K562 (cell line): Measurements from ENCODE around the gene CLDN7. TPM values are rescaled to one million over a fixed set of nuclear protein-coding genes. Genes with fewer than 3 reads are reported as not detected.
A peak's percentile ranks its signal among the peaks of the same experiment; 100 is the strongest.

Experiments used
- EGR1 ChIP-seq: fragments of 450-650 bp; conservative IDR thresholded peaks from 2 replicates; pipeline ENCODE4 v1.6.1; 2017; ENCODE audit warnings: mild to moderate bottlenecking
- ELF4 ChIP-seq: fragments of 450-650 bp; formaldehyde crosslinking; IDR thresholded peaks from 2 replicates; pipeline ENCODE4 v1.4.0; 2022; ENCODE audit warnings: missing genetic modification characterization
- EP300 ChIP-seq: IDR thresholded peaks from 2 replicates; pipeline ENCODE4 v1.6.1; 2012; ENCODE audit warnings: low read length, improper control_type of control experiment
- FOSL1 ChIP-seq: fragments of 200-800 bp; sonication (Bioruptor generic); conservative IDR thresholded peaks from 2 replicates; pipeline ENCODE4 v1.6.1; 2016; ENCODE audit warnings: missing genetic modification characterization, missing compliant biosample characterization
- GABPA ChIP-seq: fragments of 200-800 bp; sonication (Bioruptor generic); conservative IDR thresholded peaks from 2 replicates; pipeline ENCODE4 v1.6.1; 2016; ENCODE audit warnings: low read depth, missing genetic modification characterization, missing compliant biosample characterization
- HEY1 ChIP-seq: fragments of 250-450 bp; sonication (Bioruptor Pico); IDR thresholded peaks from 2 replicates; pipeline ENCODE4 v1.5.0; 2020; ENCODE audit warnings: mild to moderate bottlenecking, moderate library complexity, borderline replicate concordance
- HMG20B ChIP-seq: fragments of 250-450 bp; sonication (Bioruptor Pico); IDR thresholded peaks from 2 replicates; pipeline ENCODE4 v1.5.0; 2021; ENCODE audit warnings: mild to moderate bottlenecking
- JUND ChIP-seq, 2 experiments: IDR thresholded peaks; 2 replicates in 1 of 2; 3 replicates in 1 of 2; pipeline ENCODE4 v1.6.1; 2011; ENCODE audit warnings: borderline replicate concordance in 2 of 2, low read depth in 2 of 2, low read length in 2 of 2, improper control_type of control experiment in 1 of 2, missing biosample characterization in 1 of 2, missing genetic modification characterization in 1 of 2, missing genetic modification reagents in 1 of 2
- MXI1 ChIP-seq: IDR thresholded peaks from 2 replicates; pipeline ENCODE4 v1.6.1; 2011; ENCODE audit warnings: low read depth, mild to moderate bottlenecking, improper control_type of control experiment, low read length
- NCOA4 ChIP-seq: fragments of 450-650 bp; IDR thresholded peaks from 2 replicates; pipeline ENCODE4 v1.6.1; 2018; ENCODE audit warnings: mild to moderate bottlenecking; ENCODE audit not compliant: partially characterized antibody
- PHF8 ChIP-seq: fragments of 200-600 bp; sonication (generic); IDR thresholded peaks from 2 replicates; pipeline ENCODE4 v1.6.1; 2012; ENCODE audit warnings: mixed run types, mild to moderate bottlenecking, inconsistent platforms, low read length, moderate library complexity, borderline replicate concordance
- POLR2B ChIP-seq: fragments of 450-650 bp; IDR thresholded peaks from 2 replicates; pipeline ENCODE4 v1.6.1; 2018; ENCODE audit warnings: low read depth; ENCODE audit not compliant: partially characterized antibody
- POLR2H ChIP-seq: IDR thresholded peaks from 2 replicates; pipeline ENCODE4 v1.6.1; 2016; ENCODE audit warnings: missing genetic modification characterization, low read depth, mild to moderate bottlenecking, control low read depth, missing compliant biosample characterization, moderate library complexity
- RBFOX2 ChIP-seq: fragments of 200-400 bp; formaldehyde crosslinking; IDR thresholded peaks from 2 replicates; pipeline ENCODE4 v1.6.1; 2017; ENCODE audit warnings: low read depth, mild to moderate bottlenecking, low read length, moderate library complexity
- RNF2 ChIP-seq: sonication (generic); IDR thresholded peaks from 2 replicates; pipeline ENCODE4 v1.6.1; 2016
- SAP30 ChIP-seq: fragments of 200-600 bp; sonication (generic); IDR thresholded peaks from 2 replicates; pipeline ENCODE4 v1.6.1; 2012; ENCODE audit warnings: borderline replicate concordance, low read depth, mild to moderate bottlenecking, moderate library complexity, low read length, control low read depth, inconsistent platforms; ENCODE audit not compliant: insufficient read depth, poor library complexity, severe bottlenecking
- TBP ChIP-seq: optimal IDR thresholded peaks from 2 replicates; pipeline ENCODE3; 2011; ENCODE audit warnings: low read depth, low read length, improper control_type of control experiment
- YY1 ChIP-seq, 3 experiments: IDR thresholded peaks; 2 replicates each; pipeline ENCODE4 v1.6.1; 2011; ENCODE audit warnings: low read length in 2 of 3, mild to moderate bottlenecking in 2 of 3, moderate library complexity in 2 of 3, borderline replicate concordance in 1 of 3, control low read depth in 1 of 3, low read depth in 1 of 3; ENCODE audit not compliant: insufficient read depth in 3 of 3, insufficient replicate concordance in 2 of 3, control insufficient read depth in 1 of 3, insufficient read length in 1 of 3; ENCODE audit errors: extremely low read depth in 1 of 3
- polyA plus RNA-seq, 8 experiments: library from polyadenylated mRNA; depleted of rRNA in 4 of 8; stranded (reverse) in 5 of 8; unstranded in 3 of 8; fragments of >200 nt; fragmentation: Nextera tagmentation in 2 of 8; fragmentation: Illumina TruSeq in 1 of 8; extraction: Ambion mirVana in 2 of 8; extraction: Trizol in 1 of 8; gene quantifications; 2 replicates each; pipeline versions ENCODE4 v1.2.1 to v1.2.3, GENCODE V29; 2011 to 2014; ENCODE audit warnings: inconsistent platforms in 1 of 8, missing spikeins in 1 of 8
- total RNA-seq, 7 experiments: library from RNA; depleted of rRNA in 6 of 7; stranded (reverse); fragments of >200 nt in 6 of 7; fragmentation: Illumina TruSeq in 2 of 7; extraction: Trizol in 2 of 7; gene quantifications; 2 replicates each; pipeline versions ENCODE4 v1.2.1 to v1.2.3, GENCODE V29; 2011 to 2021; ENCODE audit warnings: low replicate concordance in 1 of 7
- TF ChIP-seq, protein P1 (sequence below): sonication (generic); formaldehyde crosslinking; IDR thresholded peaks from 2 replicates; pipeline ENCODE4 v1.8.1; 2023; ENCODE audit warnings: missing genetic modification reagents, mild to moderate bottlenecking, borderline replicate concordance
- TF ChIP-seq, protein P2 (sequence below): sonication (generic); formaldehyde crosslinking; IDR thresholded peaks from 2 replicates; pipeline ENCODE4 v1.8.0; 2022; ENCODE audit warnings: missing genetic modification reagents, mild to moderate bottlenecking, moderate library complexity, borderline replicate concordance

Gene CLDN7
- total and polyA plus RNA-seq, 9 of the 15 experiments (the other 6 are each of a cell fraction or from before 2014, with no cell fraction given): 2.2 to 14.5 (median 7.6) TPM

DNA sequence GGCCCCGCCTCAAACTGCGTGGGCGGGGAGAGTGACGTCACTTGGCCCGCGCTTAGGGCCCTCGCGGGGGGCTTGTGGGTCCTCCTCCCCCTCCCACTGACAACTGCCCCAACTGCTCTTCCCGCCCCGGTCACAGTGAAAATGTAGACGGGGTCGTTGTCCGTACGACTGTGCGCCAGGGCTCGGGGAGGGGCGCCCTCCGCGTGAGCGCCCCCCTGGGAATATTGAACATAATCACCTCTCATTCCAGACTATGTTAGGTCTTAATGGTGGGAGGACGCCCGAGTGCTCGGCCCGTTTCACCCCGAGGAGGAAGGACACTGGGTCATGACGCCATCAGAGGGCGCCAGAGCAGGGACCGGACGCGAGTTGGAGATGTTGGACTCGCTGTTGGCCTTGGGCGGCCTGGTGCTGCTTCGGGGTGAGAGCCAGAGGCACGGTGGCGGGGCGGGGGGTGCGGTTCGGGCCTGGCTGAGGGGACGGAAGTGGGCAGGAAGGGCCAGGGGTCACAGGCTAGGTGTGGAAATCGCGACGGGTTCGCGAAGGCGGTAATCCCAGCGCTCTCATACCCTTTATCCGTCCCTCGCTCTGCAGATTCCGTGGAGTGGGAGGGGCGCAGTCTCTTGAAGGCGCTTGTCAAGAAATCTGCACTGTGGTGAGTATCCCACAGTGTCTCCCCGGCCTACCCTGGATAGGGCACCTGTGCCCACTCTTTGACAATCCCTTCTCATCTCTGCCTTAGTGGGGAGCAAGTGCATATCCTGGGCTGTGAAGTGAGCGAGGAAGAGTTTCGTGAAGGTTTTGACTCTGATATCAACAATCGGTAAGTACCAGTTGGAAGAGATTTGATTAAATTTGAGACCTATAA lies 9.9 kb downstream of the CLDN7 start, which contains the start of gene ELP5 (continued):
- TF ChIP-seq, protein P1, sequence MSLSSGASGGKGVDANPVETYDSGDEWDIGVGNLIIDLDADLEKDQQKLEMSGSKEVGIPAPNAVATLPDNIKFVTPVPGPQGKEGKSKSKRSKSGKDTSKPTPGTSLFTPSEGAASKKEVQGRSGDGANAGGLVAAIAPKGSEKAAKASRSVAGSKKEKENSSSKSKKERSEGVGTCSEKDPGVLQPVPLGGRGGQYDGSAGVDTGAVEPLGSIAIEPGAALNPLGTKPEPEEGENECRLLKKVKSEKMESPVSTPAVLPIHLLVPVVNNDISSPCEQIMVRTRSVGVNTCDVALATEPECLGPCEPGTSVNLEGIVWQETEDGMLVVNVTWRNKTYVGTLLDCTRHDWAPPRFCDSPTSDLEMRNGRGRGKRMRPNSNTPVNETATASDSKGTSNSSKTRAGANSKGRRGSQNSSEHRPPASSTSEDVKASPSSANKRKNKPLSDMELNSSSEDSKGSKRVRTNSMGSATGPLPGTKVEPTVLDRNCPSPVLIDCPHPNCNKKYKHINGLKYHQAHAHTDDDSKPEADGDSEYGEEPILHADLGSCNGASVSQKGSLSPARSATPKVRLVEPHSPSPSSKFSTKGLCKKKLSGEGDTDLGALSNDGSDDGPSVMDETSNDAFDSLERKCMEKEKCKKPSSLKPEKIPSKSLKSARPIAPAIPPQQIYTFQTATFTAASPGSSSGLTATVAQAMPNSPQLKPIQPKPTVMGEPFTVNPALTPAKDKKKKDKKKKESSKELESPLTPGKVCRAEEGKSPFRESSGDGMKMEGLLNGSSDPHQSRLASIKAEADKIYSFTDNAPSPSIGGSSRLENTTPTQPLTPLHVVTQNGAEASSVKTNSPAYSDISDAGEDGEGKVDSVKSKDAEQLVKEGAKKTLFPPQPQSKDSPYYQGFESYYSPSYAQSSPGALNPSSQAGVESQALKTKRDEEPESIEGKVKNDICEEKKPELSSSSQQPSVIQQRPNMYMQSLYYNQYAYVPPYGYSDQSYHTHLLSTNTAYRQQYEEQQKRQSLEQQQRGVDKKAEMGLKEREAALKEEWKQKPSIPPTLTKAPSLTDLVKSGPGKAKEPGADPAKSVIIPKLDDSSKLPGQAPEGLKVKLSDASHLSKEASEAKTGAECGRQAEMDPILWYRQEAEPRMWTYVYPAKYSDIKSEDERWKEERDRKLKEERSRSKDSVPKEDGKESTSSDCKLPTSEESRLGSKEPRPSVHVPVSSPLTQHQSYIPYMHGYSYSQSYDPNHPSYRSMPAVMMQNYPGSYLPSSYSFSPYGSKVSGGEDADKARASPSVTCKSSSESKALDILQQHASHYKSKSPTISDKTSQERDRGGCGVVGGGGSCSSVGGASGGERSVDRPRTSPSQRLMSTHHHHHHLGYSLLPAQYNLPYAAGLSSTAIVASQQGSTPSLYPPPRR (CRISPR knock-in tag): 0 out of 2 replicates have a peak, but pooled peaks have one; percentile 55
- TF ChIP-seq POLR2H (tag) (peak; percentile 88), HMG20B (no peak), SAP30 (peak; percentile 38), TBP (peak; percentile 62), PHF8 (peak; percentile 85), POLR2B (peak; percentile 62), EGR1 (peak; percentile 97), HEY1 (CRISPR knock-in tag) (no peak), YY1 (IDR thresholded peaks at IDR 0.05; ENCODE audit: borderline replicate concordance in 1 of 3, control insufficient read depth in 1 of 3, extremely low read depth in 1 of 3, insufficient read depth in 3 of 3, insufficient read length in 1 of 3, insufficient replicate concordance in 2 of 3, low read depth in 1 of 3, low read length in 2 of 3) (peak in 2 of 3 experiments; percentile 63 to 78), NCOA4 (no peak), JUND (IDR thresholded peaks at IDR 0.05; ENCODE audit: borderline replicate concordance, low read depth, low read length) (peak; percentile 84), JUND (tag; IDR thresholded peaks at IDR 0.05; ENCODE audit: borderline replicate concordance, low read depth, low read length) (peak; percentile 69; the same call in 2 of the 3 replicates), MXI1 (peak; percentile 51; the same call in 1 of the 2 replicates), RNF2 (peak; percentile 79), ELF4 (CRISPR knock-in tag) (no peak), FOSL1 (tag) (0 out of 2 replicates have a peak, but pooled peaks have one; percentile 10), GABPA (tag) (peak; percentile 84), EP300 (0 out of 2 replicates have a peak, but pooled peaks have one; percentile 1), RBFOX2 (peak; percentile 96)
- TF ChIP-seq, protein P2, sequence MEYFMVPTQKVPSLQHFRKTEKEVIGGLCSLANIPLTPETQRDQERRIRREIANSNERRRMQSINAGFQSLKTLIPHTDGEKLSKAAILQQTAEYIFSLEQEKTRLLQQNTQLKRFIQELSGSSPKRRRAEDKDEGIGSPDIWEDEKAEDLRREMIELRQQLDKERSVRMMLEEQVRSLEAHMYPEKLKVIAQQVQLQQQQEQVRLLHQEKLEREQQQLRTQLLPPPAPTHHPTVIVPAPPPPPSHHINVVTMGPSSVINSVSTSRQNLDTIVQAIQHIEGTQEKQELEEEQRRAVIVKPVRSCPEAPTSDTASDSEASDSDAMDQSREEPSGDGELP (CRISPR knock-in tag): peak; percentile 74
